Adipocyte (in vitro differentiated cells): Measurements from ENCODE around the gene HCST.

Source experiments
- DNase-seq: peaks from one replicate; pipeline ENCODE4 v3.0.0-alpha.2; 2015; ENCODE audit warnings: low read depth
- H3K27me3 ChIP-seq: replicated peaks from 2 replicates; pipeline ENCODE4 v1.7.0; 2013; ENCODE audit warnings: mild to moderate bottlenecking, low read length, moderate library complexity; ENCODE audit not compliant: control insufficient read depth, insufficient read depth
- H3K36me3 ChIP-seq: 2 replicates; pipeline ENCODE4 v1.7.0; 2013; ENCODE audit warnings: low read length, mild to moderate bottlenecking, moderate library complexity; ENCODE audit not compliant: control insufficient read depth, insufficient read depth, severe bottlenecking
- H3K4me1 ChIP-seq: 2 replicates; pipeline ENCODE4 v1.7.0; 2013; ENCODE audit warnings: mild to moderate bottlenecking, low read length, moderate library complexity; ENCODE audit not compliant: control insufficient read depth, insufficient read depth
- H3K4me3 ChIP-seq: 2 replicates; pipeline ENCODE4 v1.7.0; 2013; ENCODE audit warnings: mild to moderate bottlenecking, low read length, moderate library complexity
- H3K9ac ChIP-seq: 2 replicates; pipeline ENCODE4 v1.7.0; 2013; ENCODE audit warnings: mild to moderate bottlenecking, low read length, moderate library complexity
- H3K9me3 ChIP-seq: 2 replicates; pipeline ENCODE4 v1.7.0; 2013; ENCODE audit warnings: mild to moderate bottlenecking, low read length, moderate library complexity; ENCODE audit not compliant: control insufficient read depth

Gene HCST

GRCh38 chr19:35940078-35940775 lies 37.9 kb downstream of the HCST start:
- Histone ChIP-seq H3K4me3 (no peak overlapping the region), H3K9ac (no peak overlapping the region)
- no peak for DNase-seq

GRCh38 chr19:35940839-35941238 lies 38.5 kb downstream of the HCST start:
- Histone ChIP-seq H3K36me3 (no peaks in the 10 kb centered on the region), H3K4me1 (peaks cover 21% of the 10 kb centered on the region), H3K4me3 (no peak overlapping the region), H3K9ac (no peak overlapping the region), H3K27me3 (no peaks in the 10 kb centered on the region), H3K9me3 (no peaks in the 10 kb centered on the region)
- DNase-seq: no peak

More at GRCh38 chr19:35940078-35940775, 37.9 kb downstream of the HCST start:
- Histone ChIP-seq H3K27me3 (no peaks in the 10 kb centered on the region), H3K9me3 (no peaks in the 10 kb centered on the region), H3K36me3 (no peaks in the 10 kb centered on the region), H3K4me1 (peaks cover 25% of the 10 kb centered on the region)

GRCh38 chr19:35942235-35942634 lies 39.9 kb downstream of the HCST start:
- no peak overlapping the region for H3K9ac ChIP-seq
- H3K27me3 ChIP-seq: no peaks in the 10 kb centered on the region
- H3K9me3 ChIP-seq: no peaks in the 10 kb centered on the region
- H3K4me3 ChIP-seq: no peak overlapping the region
- no peak for DNase-seq
- H3K4me1 ChIP-seq: peaks cover 12% of the 10 kb centered on the region
- H3K36me3 ChIP-seq: no peaks in the 10 kb centered on the region

GRCh38 chr19:35943321-35944301 lies 41.3 kb downstream of the HCST start:
- H3K9ac ChIP-seq: no peak overlapping the region
- no peak overlapping the region for H3K4me3 ChIP-seq
- no peaks in the 10 kb centered on the region for H3K27me3 ChIP-seq
- no peaks in the 10 kb centered on the region for H3K36me3 ChIP-seq
- no peak for DNase-seq
- no peaks in the 10 kb centered on the region for H3K4me1 ChIP-seq
- no peaks in the 10 kb centered on the region for H3K9me3 ChIP-seq

- Histone ChIP-seq H3K9me3 (no peaks in the 10 kb centered on the region), H3K27me3 (no peaks in the 10 kb centered on the region), H3K9ac (no peak overlapping the region), H3K4me3 (no peak overlapping the region), H3K4me1 (no peaks in the 10 kb centered on the region), H3K36me3 (no peaks in the 10 kb centered on the region)
- DNase-seq: no peak
These were observed 42.2 kb downstream of the HCST start for GRCh38 chr19:35944556-35944955.

GRCh38 chr19:35945121-35945790 lies 42.9 kb downstream of the HCST start:
- no peaks in the 10 kb centered on the region for H3K36me3 ChIP-seq
- H3K4me3 ChIP-seq: no peak overlapping the region
- H3K9ac ChIP-seq: no peak overlapping the region
- no peaks in the 10 kb centered on the region for H3K4me1 ChIP-seq
- H3K27me3 ChIP-seq: no peaks in the 10 kb centered on the region
- H3K9me3 ChIP-seq: no peaks in the 10 kb centered on the region
- no peak for DNase-seq

- Histone ChIP-seq H3K4me1 (no peaks in the 10 kb centered on the region), H3K4me3 (no peak overlapping the region), H3K36me3 (no peaks in the 10 kb centered on the region), H3K27me3 (peaks cover 5% of the 10 kb centered on the region), H3K9ac (no peak overlapping the region), H3K9me3 (no peaks in the 10 kb centered on the region)
- no peak for DNase-seq
These were observed 43.9 kb downstream of the HCST start for GRCh38 chr19:35946203-35946602.

- Histone ChIP-seq H3K9ac (no peak overlapping the region), H3K4me3 (no peak overlapping the region), H3K9me3 (no peaks in the 10 kb centered on the region), H3K27me3 (peaks cover 8% of the 10 kb centered on the region), H3K4me1 (no peaks in the 10 kb centered on the region), H3K36me3 (no peaks in the 10 kb centered on the region)
- no peak for DNase-seq
These were observed 46.8 kb downstream of the HCST start for GRCh38 chr19:35949131-35949530.
